Trophoblast cell (in vitro differentiated cells and primary cell): ENCODE data around the gene DLG2.

ENCODE experiments used
- DNase-seq, 2 donors: peaks; one replicate each; pipeline ENCODE4 v3.0.0-alpha.2; 2016
- H2AFZ ChIP-seq: 2 replicates; pipeline ENCODE4 v1.6.1; 2013; ENCODE audit warnings: low read length, moderate library complexity, mild to moderate bottlenecking; ENCODE audit not compliant: insufficient read depth, poor library complexity
- H2AK5ac ChIP-seq: 2 replicates; pipeline ENCODE4 v1.6.1; 2013; ENCODE audit warnings: mild to moderate bottlenecking, low read length
- H2BK120ac ChIP-seq: 2 replicates; pipeline ENCODE4 v1.6.1; 2013; ENCODE audit warnings: low read length, mild to moderate bottlenecking, moderate library complexity; ENCODE audit not compliant: insufficient read depth, poor library complexity
- H2BK12ac ChIP-seq: 2 replicates; pipeline ENCODE4 v1.6.1; 2013; ENCODE audit warnings: mild to moderate bottlenecking, low read length, moderate library complexity
- H2BK5ac ChIP-seq: 2 replicates; pipeline ENCODE4 v1.6.1; 2013; ENCODE audit warnings: low read length, low read depth, moderate library complexity, mild to moderate bottlenecking; ENCODE audit not compliant: poor library complexity
- H3K14ac ChIP-seq: 2 replicates; pipeline ENCODE4 v1.6.1; 2013; ENCODE audit warnings: mild to moderate bottlenecking, low read length
- H3K18ac ChIP-seq: 2 replicates; pipeline ENCODE4 v1.6.1; 2013; ENCODE audit warnings: mild to moderate bottlenecking, low read length
- H3K23ac ChIP-seq: 2 replicates; pipeline ENCODE4 v1.6.1; 2013; ENCODE audit warnings: low read length
- H3K27ac ChIP-seq: 2 replicates; pipeline ENCODE4 v1.5.1; 2013; ENCODE audit warnings: low read depth, mild to moderate bottlenecking, inconsistent platforms, low read length, moderate library complexity
- H3K27me3 ChIP-seq: 2 replicates; pipeline ENCODE4 v1.6.1; 2013; ENCODE audit warnings: inconsistent platforms, mild to moderate bottlenecking, low read length, moderate library complexity; ENCODE audit not compliant: insufficient read depth
- H3K36me3 ChIP-seq, 2 experiments: 1 replicate in 1 of 2; 2 replicates in 1 of 2; pipeline ENCODE4 v1.6.1; 2013; ENCODE audit warnings: low read length in 2 of 2, mild to moderate bottlenecking in 2 of 2, moderate library complexity in 1 of 2; ENCODE audit not compliant: insufficient read depth in 2 of 2, control insufficient read depth in 1 of 2
- H3K4ac ChIP-seq: 2 replicates; pipeline ENCODE4 v1.6.1; 2013; ENCODE audit warnings: low read depth, mild to moderate bottlenecking, low read length, moderate library complexity
- H3K4me1 ChIP-seq, 2 experiments: 1 replicate in 1 of 2; 2 replicates in 1 of 2; pipeline ENCODE4 v1.6.1; 2013; ENCODE audit warnings: low read length in 2 of 2, mild to moderate bottlenecking in 2 of 2, moderate library complexity in 1 of 2; ENCODE audit not compliant: insufficient read depth in 2 of 2, control insufficient read depth in 1 of 2
- H3K4me2 ChIP-seq: 2 replicates; pipeline ENCODE4 v1.6.1; 2013; ENCODE audit warnings: inconsistent platforms, mild to moderate bottlenecking, low read length, moderate library complexity
- H3K4me3 ChIP-seq: 2 replicates; pipeline ENCODE4 v1.5.1; 2013; ENCODE audit warnings: mild to moderate bottlenecking, low read depth, low read length, inconsistent platforms
- H3K79me1 ChIP-seq: one replicate; pipeline ENCODE4 v1.6.1; 2013; ENCODE audit warnings: low read length
- H3K79me2 ChIP-seq: 2 replicates; pipeline ENCODE4 v1.6.1; 2013; ENCODE audit warnings: low read length, mild to moderate bottlenecking; ENCODE audit not compliant: control insufficient read depth, insufficient read depth, poor library complexity
- H3K9ac ChIP-seq: 2 replicates; pipeline ENCODE4 v1.6.1; 2013; ENCODE audit warnings: mild to moderate bottlenecking, low read length
- H3K9me3 ChIP-seq: 2 replicates; pipeline ENCODE4 v1.6.1; 2013; ENCODE audit warnings: low read depth, mild to moderate bottlenecking, control low read depth, inconsistent platforms, low read length; ENCODE audit not compliant: insufficient read depth
- H4K12ac ChIP-seq: 2 replicates; pipeline ENCODE4 v1.6.1; 2013; ENCODE audit warnings: low read depth, mild to moderate bottlenecking, low read length, moderate library complexity
- H4K8ac ChIP-seq: 2 replicates; pipeline ENCODE4 v1.6.1; 2013; ENCODE audit warnings: low read depth, mild to moderate bottlenecking, low read length, moderate library complexity
- H4K91ac ChIP-seq: one replicate; pipeline ENCODE4 v1.6.1; 2013; ENCODE audit warnings: low read depth, mild to moderate bottlenecking, low read length, moderate library complexity
- WGBS: extraction: QIAGEN DNeasy Blood & Tissue Kit; methylation state at CpG from one replicate; pipeline ENCODE4 v1.1.7; 2013; ENCODE audit warnings: missing lambda C conversion rate; ENCODE audit not compliant: insufficient read length, insufficient coverage; ENCODE audit errors: extremely low coverage; 5-methylcytosine and 5-hydroxymethylcytosine counted together

DLG2 gene

DNA sequence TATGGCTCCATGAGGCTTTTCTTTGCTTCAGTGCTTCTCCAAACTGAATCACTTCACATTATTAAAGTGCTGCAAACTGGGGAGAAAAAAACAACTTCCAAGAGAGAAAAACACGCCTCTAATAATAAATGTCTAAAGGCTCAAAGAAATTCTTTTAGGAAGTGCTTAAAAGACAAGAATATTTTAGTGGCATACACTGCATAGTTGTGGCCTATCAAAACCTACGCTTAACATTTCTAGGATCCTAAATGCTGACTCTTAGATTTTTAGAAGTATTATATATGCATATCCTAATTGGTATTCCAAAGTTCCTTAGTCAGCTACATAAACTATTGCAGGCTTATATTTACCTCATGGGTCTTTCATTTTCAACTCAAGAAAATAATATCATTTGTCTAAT is 1462.0 kb downstream of the DLG2 start:
- H2AK5ac ChIP-seq: no peak overlapping the region
- no peak overlapping the region for H3K4me2 ChIP-seq
- no peaks in the 10 kb centered on the region for H3K79me2 ChIP-seq
- WGBS: no CpG with 5 or more reads among the region's 2 CpGs
- no peak overlapping the region for H2AFZ ChIP-seq
- no peak overlapping the region for H3K23ac ChIP-seq
- no peak overlapping the region for H2BK12ac ChIP-seq
- no peak overlapping the region for H3K18ac ChIP-seq
- no peak overlapping the region for H3K4ac ChIP-seq
- H2BK120ac ChIP-seq: no peak overlapping the region
- H3K27ac ChIP-seq: no peak overlapping the region
- no peak overlapping the region for H4K12ac ChIP-seq
- no peak overlapping the region for H3K9ac ChIP-seq
- no peaks in the 10 kb centered on the region for H3K27me3 ChIP-seq
- no peaks in the 10 kb centered on the region for H3K36me3 ChIP-seq
- no peak overlapping the region for H3K14ac ChIP-seq
- no peaks in the 10 kb centered on the region for H3K4me1 ChIP-seq
- H4K91ac ChIP-seq: no peak overlapping the region
- no peaks in the 10 kb centered on the region for H3K9me3 ChIP-seq
- no peak overlapping the region for H3K4me3 ChIP-seq
- H3K79me1 ChIP-seq: no peaks in the 10 kb centered on the region
- no peak for DNase-seq
- no peak overlapping the region for H2BK5ac ChIP-seq
- no peak overlapping the region for H4K8ac ChIP-seq

GRCh38 chr11:84164728-84165127 is 1462.4 kb downstream of the DLG2 start:
- H2AFZ ChIP-seq: no peak overlapping the region
- no peak overlapping the region for H3K9ac ChIP-seq
- no peaks in the 10 kb centered on the region for H3K36me3 ChIP-seq
- no peak overlapping the region for H3K14ac ChIP-seq
- no peak overlapping the region for H2AK5ac ChIP-seq
- H3K4me3 ChIP-seq: no peak overlapping the region
- no CpG with 5 or more reads among the region's 2 CpGs for WGBS
- no peak for DNase-seq
- H3K18ac ChIP-seq: no peak overlapping the region
- H2BK12ac ChIP-seq: no peak overlapping the region
- H2BK5ac ChIP-seq: no peak overlapping the region
- H3K4me2 ChIP-seq: no peak overlapping the region
- H3K9me3 ChIP-seq: no peaks in the 10 kb centered on the region
- H3K27me3 ChIP-seq: no peaks in the 10 kb centered on the region
- H4K12ac ChIP-seq: no peak overlapping the region
- no peak overlapping the region for H3K4ac ChIP-seq
- H4K91ac ChIP-seq: no peak overlapping the region
- H3K79me2 ChIP-seq: no peaks in the 10 kb centered on the region
- H4K8ac ChIP-seq: no peak overlapping the region
- no peak overlapping the region for H3K23ac ChIP-seq
- H3K27ac ChIP-seq: no peak overlapping the region
- no peaks in the 10 kb centered on the region for H3K79me1 ChIP-seq
- H2BK120ac ChIP-seq: no peak overlapping the region
- no peaks in the 10 kb centered on the region for H3K4me1 ChIP-seq

DNA sequence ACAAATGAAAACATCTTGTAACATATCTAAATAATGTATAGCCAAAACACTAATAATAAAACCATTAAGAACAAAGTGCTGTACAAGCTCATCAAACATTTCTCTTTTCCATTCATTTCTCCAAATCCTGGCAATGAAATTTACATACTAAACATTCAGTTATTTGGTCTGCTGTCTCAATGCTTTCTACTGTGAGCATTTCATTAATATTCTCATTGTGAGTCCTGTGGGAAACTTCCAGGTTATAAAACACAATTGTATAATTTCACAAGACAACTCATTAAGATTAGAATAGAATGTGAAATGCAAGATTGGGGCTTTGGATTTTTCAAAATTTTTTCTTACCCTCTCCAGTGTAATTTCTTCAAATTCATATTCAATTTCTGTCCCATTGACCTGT is 1464.0 kb downstream of the DLG2 start:
- Histone ChIP-seq H2AK5ac (no peak overlapping the region), H3K79me1 (no peaks in the 10 kb centered on the region), H2BK120ac (no peak overlapping the region), H3K4me2 (no peak overlapping the region), H3K14ac (no peak overlapping the region), H3K4me1 (no peaks in the 10 kb centered on the region), H3K9ac (no peak overlapping the region), H3K4ac (no peak overlapping the region), H3K27me3 (no peaks in the 10 kb centered on the region), H3K36me3 (no peaks in the 10 kb centered on the region), H4K91ac (no peak overlapping the region), H3K23ac (no peak overlapping the region), H3K4me3 (no peak overlapping the region), H3K9me3 (no peaks in the 10 kb centered on the region), H3K79me2 (no peaks in the 10 kb centered on the region), H2BK5ac (no peak overlapping the region), H3K18ac (no peak overlapping the region), H3K27ac (no peak overlapping the region), H4K12ac (no peak overlapping the region), H4K8ac (no peak overlapping the region), H2BK12ac (no peak overlapping the region), H2AFZ (no peak overlapping the region)
- no peak for DNase-seq

GRCh38 chr11:84157639-84158038 is 1469.5 kb downstream of the DLG2 start:
- H3K14ac ChIP-seq: no peak overlapping the region
- H4K8ac ChIP-seq: no peak overlapping the region
- no peak overlapping the region for H3K27ac ChIP-seq
- no peak overlapping the region for H2AFZ ChIP-seq
- H3K9ac ChIP-seq: no peak overlapping the region
- no CpG with 5 or more reads among the region's 3 CpGs for WGBS
- H3K4ac ChIP-seq: no peak overlapping the region
- no peaks in the 10 kb centered on the region for H3K27me3 ChIP-seq
- no peak overlapping the region for H4K91ac ChIP-seq
- no peaks in the 10 kb centered on the region for H3K36me3 ChIP-seq
- no peak for DNase-seq
- no peak overlapping the region for H2BK5ac ChIP-seq
- no peaks in the 10 kb centered on the region for H3K9me3 ChIP-seq
- H3K4me3 ChIP-seq: no peak overlapping the region
- H2AK5ac ChIP-seq: no peak overlapping the region
- no peaks in the 10 kb centered on the region for H3K79me1 ChIP-seq
- no peak overlapping the region for H2BK12ac ChIP-seq
- no peak overlapping the region for H3K23ac ChIP-seq
- H2BK120ac ChIP-seq: no peak overlapping the region
- no peaks in the 10 kb centered on the region for H3K79me2 ChIP-seq
- H3K4me1 ChIP-seq: no peaks in the 10 kb centered on the region
- no peak overlapping the region for H3K4me2 ChIP-seq
- H3K18ac ChIP-seq: no peak overlapping the region
- H4K12ac ChIP-seq: no peak overlapping the region

GRCh38 chr11:84146826-84147225 is 1480.3 kb downstream of the DLG2 start:
- no peak overlapping the region for H4K91ac ChIP-seq
- no peak overlapping the region for H2BK120ac ChIP-seq
- no peaks in the 10 kb centered on the region for H3K27me3 ChIP-seq
- no peak overlapping the region for H2AFZ ChIP-seq
- WGBS: no CpG with 5 or more reads among the region's 2 CpGs
- H4K8ac ChIP-seq: no peak overlapping the region
- H4K12ac ChIP-seq: no peak overlapping the region
- H3K9ac ChIP-seq: no peak overlapping the region
- H3K36me3 ChIP-seq: no peaks in the 10 kb centered on the region
- H2BK12ac ChIP-seq: no peak overlapping the region
- H3K4me3 ChIP-seq: no peak overlapping the region
- H3K18ac ChIP-seq: no peak overlapping the region
- no peak overlapping the region for H2BK5ac ChIP-seq
- no peaks in the 10 kb centered on the region for H3K9me3 ChIP-seq
- H2AK5ac ChIP-seq: no peak overlapping the region
- DNase-seq: no peak
- no peaks in the 10 kb centered on the region for H3K4me1 ChIP-seq
- H3K23ac ChIP-seq: no peak overlapping the region
- H3K14ac ChIP-seq: no peak overlapping the region
- no peak overlapping the region for H3K4ac ChIP-seq
- no peak overlapping the region for H3K4me2 ChIP-seq
- no peaks in the 10 kb centered on the region for H3K79me2 ChIP-seq
- no peaks in the 10 kb centered on the region for H3K79me1 ChIP-seq
- no peak overlapping the region for H3K27ac ChIP-seq
